A673 (cell line): ENCODE data around the gene TAMALIN.

ENCODE experiments used
- CTCF ChIP-seq: fragments of 300-800, 200-600 bp; sonication (generic); conservative IDR thresholded peaks from 2 replicates; pipeline ENCODE4 v1.5.1; 2017; ENCODE audit warnings: low read depth, mild to moderate bottlenecking, antibody characterized with exemption, low read length, moderate library complexity, mixed read lengths
- EZH2 ChIP-seq: fragments of 200-600 bp; sonication (generic); IDR thresholded peaks from 2 replicates; pipeline ENCODE4 v1.6.1; 2017; ENCODE audit warnings: borderline replicate concordance, low read depth, mild to moderate bottlenecking, mixed read lengths, antibody characterized with exemption, low read length; ENCODE audit not compliant: poor library complexity, severe bottlenecking

DNA sequence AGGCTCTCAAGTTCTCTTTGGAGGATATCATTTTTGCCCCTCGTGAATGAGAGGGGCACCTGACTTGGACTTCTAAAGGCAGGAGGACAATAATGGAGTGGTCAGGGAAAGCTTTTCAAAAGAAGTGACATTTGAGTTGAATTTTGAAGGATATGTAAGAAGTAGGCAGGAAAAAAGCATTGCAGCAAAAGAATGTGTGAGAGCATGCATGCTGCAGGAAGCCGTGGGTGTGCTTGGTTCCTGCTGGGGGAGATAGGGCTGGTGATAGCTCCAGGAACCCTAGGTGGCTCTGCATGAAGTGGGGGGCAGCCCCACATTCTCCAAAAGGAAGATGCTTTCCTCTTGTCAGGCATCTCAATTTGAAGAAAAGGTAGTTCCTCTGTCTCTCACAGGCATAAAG lies 32.1 kb upstream of the TAMALIN start:
- TF ChIP-seq CTCF (no peak), EZH2 (no peak)
